Measurements from ENCODE around the gene MICAL3. TPM values are rescaled to one million over a fixed set of nuclear protein-coding genes. Genes with fewer than 3 reads are reported as not detected.
"Not testable (repeated sequence)": the region's sequence is repeated elsewhere in the genome, so short reads cannot be mapped to it uniquely, and the experiment has no call there.

The MICAL3 gene
- total RNA-seq, 6 experiments from 2014 or later: 38.6 to 44.1 (median 39.7) TPM

- peak; percentile 73 for DNase-seq
- peaks cover 36% of the 10 kb centered on the region for H3K4me1 Mint-ChIP-seq (ENCODE audit: low read depth)
- H3K27ac Mint-ChIP-seq: peak overlapping the region; percentile 84
- peak overlapping the region; percentile 57 for H3K4me3 Mint-ChIP-seq
- TF ChIP-seq CTCF (IDR thresholded peaks at IDR 0.05): no peak
- no peaks in the 10 kb centered on the region; the same call in 1 of the 2 replicates for H3K27me3 Mint-ChIP-seq (ENCODE audit: insufficient read depth)
- H3K9me3 Mint-ChIP-seq: no peaks in the 10 kb centered on the region
- no peaks in the 10 kb centered on the region for H3K36me3 Mint-ChIP-seq (ENCODE audit: low read depth)
Observed at GRCh38 chr22:18032455-18033101, 8.2 kb upstream of the MICAL3 start.

- H3K27ac Mint-ChIP-seq: peak overlapping the region; percentile 84
- no peaks in the 10 kb centered on the region for H3K36me3 Mint-ChIP-seq (ENCODE audit: low read depth)
- no peak for TF ChIP-seq CTCF (IDR thresholded peaks at IDR 0.05)
Observed at GRCh38 chr22:18031695-18032454, 7.5 kb upstream of the MICAL3 start.

GRCh38 chr22:18029686-18030267 lies 5.4 kb upstream of the MICAL3 start:
- peaks cover 39% of the 10 kb centered on the region for H3K4me1 Mint-ChIP-seq (ENCODE audit: low read depth)
- H3K9me3 Mint-ChIP-seq: no peaks in the 10 kb centered on the region
- H3K36me3 Mint-ChIP-seq (ENCODE audit: low read depth): no peaks in the 10 kb centered on the region
- H3K27ac Mint-ChIP-seq: no peak overlapping the region
- H3K27me3 Mint-ChIP-seq (ENCODE audit: insufficient read depth): peaks cover 3% of the 10 kb centered on the region; the same call in 1 of the 2 replicates
- DNase-seq: no peak
- TF ChIP-seq CTCF (IDR thresholded peaks at IDR 0.05): no peak
- H3K4me3 Mint-ChIP-seq: no peak overlapping the region

More at GRCh38 chr22:18031695-18032454, 7.5 kb upstream of the MICAL3 start:
- H3K4me1 Mint-ChIP-seq (ENCODE audit: low read depth): peaks cover 33% of the 10 kb centered on the region
- no peaks in the 10 kb centered on the region; the same call in 1 of the 2 replicates for H3K27me3 Mint-ChIP-seq (ENCODE audit: insufficient read depth)
- DNase-seq: peak; percentile 94
- H3K9me3 Mint-ChIP-seq: no peaks in the 10 kb centered on the region
- peak overlapping the region; percentile 57 for H3K4me3 Mint-ChIP-seq

- H3K4me3 Mint-ChIP-seq: no peak overlapping the region
- no peak for TF ChIP-seq CTCF (IDR thresholded peaks at IDR 0.05)
- no peak overlapping the region for H3K27ac Mint-ChIP-seq
- no peak for DNase-seq
- H3K4me1 Mint-ChIP-seq (ENCODE audit: low read depth): peaks cover 40% of the 10 kb centered on the region
- no peaks in the 10 kb centered on the region for H3K9me3 Mint-ChIP-seq
- no peaks in the 10 kb centered on the region for H3K36me3 Mint-ChIP-seq (ENCODE audit: low read depth)
- H3K27me3 Mint-ChIP-seq (ENCODE audit: insufficient read depth): peaks cover 3% of the 10 kb centered on the region; the same call in 1 of the 2 replicates
Observed at GRCh38 chr22:18028817-18029527, 4.6 kb upstream of the MICAL3 start.

GRCh38 chr22:18025898-18026297 lies 1.5 kb upstream of the MICAL3 start:
- not testable (repeated sequence) for H3K4me3 Mint-ChIP-seq; H3K9me3 Mint-ChIP-seq; H3K36me3 Mint-ChIP-seq (ENCODE audit: low read depth); H3K27ac Mint-ChIP-seq; DNase-seq; H3K27me3 Mint-ChIP-seq (ENCODE audit: insufficient read depth)
- H3K4me1 Mint-ChIP-seq (ENCODE audit: low read depth): peaks cover 36% of the 10 kb centered on the region

Data from HFFc6 (cell line).